ENCODE data around the gene USP6NL.

Gene USP6NL

DNA sequence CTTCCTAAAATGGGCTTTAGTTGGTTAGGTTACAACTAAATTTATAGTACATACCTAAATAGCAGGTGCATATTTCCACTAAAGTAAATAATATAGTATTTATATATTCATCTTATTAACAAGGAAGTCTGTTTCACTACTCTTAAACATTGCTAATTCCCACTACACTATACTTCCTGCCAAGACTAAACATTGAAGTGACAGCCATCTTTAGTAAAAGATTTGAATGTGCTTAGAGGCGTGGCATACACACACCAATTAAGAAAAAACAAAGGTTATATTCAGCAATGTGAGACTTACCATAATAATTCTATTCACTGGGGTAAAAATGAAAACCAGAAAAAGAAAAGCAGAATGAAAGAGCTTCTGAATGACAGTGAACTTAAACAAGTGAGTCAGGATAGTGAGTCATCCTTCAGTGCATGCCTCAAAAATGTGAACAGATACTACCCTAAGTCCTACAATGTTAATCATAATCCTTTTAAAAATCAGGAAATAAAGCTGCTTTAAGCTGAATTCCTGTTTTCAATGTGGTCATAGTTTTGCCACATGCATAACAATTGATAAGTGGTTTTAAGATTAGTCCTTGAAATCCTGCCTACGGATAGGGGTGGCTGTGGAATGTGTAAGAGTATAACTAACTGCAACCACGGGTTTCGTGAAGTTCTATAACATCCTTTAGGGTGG, 59.4 kb downstream of the USP6NL start:
- Histone ChIP-seq H3K27ac (ENCODE audit: low read depth, low read length, severe bottlenecking) (peak overlapping the region; percentile 68), H3K4me1 (ENCODE audit: control insufficient read depth, insufficient read depth, low read length, poor library complexity, severe bottlenecking) (peaks cover 18% of the 10 kb centered on the region), H3K4me3 (ENCODE audit: extremely low read depth, insufficient read depth, low read length, poor library complexity, severe bottlenecking) (no peak overlapping the region), H3K36me3 (ENCODE audit: control insufficient read depth, insufficient read depth, low read length) (no peaks in the 10 kb centered on the region), H3K9me3 (ENCODE audit: control insufficient read depth, low read length) (peaks cover 3% of the 10 kb centered on the region)
- no CpG with 5 or more reads among the region's 4 CpGs for WGBS, 2 experiments (ENCODE audit: insufficient coverage in 2 of 2)

DNA sequence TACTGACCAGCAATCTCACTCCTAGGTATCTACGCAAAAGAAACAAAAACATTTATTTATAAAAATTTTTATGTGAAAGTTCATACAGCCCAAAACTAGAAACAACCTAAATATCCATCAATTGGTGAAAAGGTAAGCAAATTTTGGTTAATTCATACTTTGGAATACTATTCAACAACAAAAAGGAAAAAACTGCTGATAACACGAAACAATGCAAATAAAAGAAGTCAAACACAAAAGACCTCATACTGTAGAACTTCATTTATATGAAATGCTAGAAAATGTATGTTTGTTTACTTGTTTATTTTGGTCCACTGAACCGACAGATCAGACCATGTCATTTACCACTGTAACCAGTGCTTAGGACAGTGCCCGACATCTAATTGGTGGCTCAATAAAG, 60.3 kb downstream of the USP6NL start:
- Histone ChIP-seq H3K36me3 (ENCODE audit: control insufficient read depth, insufficient read depth, low read length) (no peaks in the 10 kb centered on the region), H3K4me3 (ENCODE audit: extremely low read depth, insufficient read depth, low read length, poor library complexity, severe bottlenecking) (no peak overlapping the region), H3K9me3 (ENCODE audit: control insufficient read depth, low read length) (peaks cover 3% of the 10 kb centered on the region), H3K27ac (ENCODE audit: low read depth, low read length, severe bottlenecking) (no peak overlapping the region), H3K4me1 (ENCODE audit: control insufficient read depth, insufficient read depth, low read length, poor library complexity, severe bottlenecking) (peaks cover 18% of the 10 kb centered on the region)
- WGBS, 2 experiments (ENCODE audit: insufficient coverage in 2 of 2), result 100% methylated on average over 2 of the region's 4 CpGs; no CpG with 5 or more reads in 1 of the 2 experiments

DNA sequence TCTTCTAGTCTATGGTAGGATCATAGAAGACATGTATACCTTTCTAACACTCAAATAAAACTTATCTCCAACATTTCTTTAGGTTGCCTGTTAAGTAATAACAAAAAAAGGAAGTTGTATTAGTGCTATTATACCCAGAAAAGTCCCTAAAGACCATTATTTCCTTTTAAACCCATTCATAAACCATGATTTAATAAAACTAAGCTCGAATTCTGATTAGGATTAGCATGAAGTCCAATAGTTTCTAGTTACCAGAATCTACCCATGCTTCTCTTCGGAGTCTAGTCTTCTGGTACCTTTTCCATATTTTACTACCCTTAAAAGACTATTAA, 62.7 kb downstream of the USP6NL start:
- Histone ChIP-seq H3K36me3 (ENCODE audit: control insufficient read depth, insufficient read depth, low read length) (no peaks in the 10 kb centered on the region), H3K9me3 (ENCODE audit: control insufficient read depth, low read length) (no peaks in the 10 kb centered on the region), H3K4me3 (ENCODE audit: extremely low read depth, insufficient read depth, low read length, poor library complexity, severe bottlenecking) (no peak overlapping the region), H3K4me1 (ENCODE audit: control insufficient read depth, insufficient read depth, low read length, poor library complexity, severe bottlenecking) (peaks cover 18% of the 10 kb centered on the region), H3K27ac (ENCODE audit: low read depth, low read length, severe bottlenecking) (no peak overlapping the region)
- whole genome bisulfite sequencing, 2 experiments (ENCODE audit: insufficient coverage in 2 of 2), result 89 to 100% methylated on average over 2 of the region's 2 CpGs

DNA sequence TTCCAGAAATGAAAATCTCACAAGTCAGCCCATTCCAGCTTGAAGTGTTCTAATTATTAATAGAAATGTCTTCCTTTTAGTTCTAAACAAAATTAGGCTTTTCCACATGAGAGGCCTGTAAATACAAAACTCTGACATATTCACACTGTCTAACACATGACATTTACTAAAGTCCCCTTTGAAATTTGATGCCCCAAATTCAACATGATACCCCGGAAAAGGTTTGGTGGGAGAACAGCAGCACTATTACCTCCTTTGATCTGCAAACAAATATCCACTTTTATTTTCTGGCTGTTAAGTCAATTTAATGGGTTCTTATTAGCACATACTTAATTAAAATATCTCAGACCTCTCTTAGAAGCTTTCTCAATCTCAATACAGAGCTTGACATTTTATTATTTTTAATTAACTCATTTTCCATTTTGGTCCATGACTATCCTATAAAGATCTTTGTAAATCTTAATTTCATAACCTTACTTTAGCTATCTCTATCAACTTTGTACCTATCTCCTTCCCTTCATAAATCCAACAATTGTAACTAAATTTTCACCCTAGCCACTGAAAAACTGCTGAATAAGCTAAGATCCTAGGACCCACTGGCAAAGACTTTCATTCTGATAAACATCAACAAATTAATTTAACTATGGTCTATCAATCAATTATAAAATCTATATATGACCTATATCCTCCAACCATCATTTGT, 63.2 kb downstream of the USP6NL start:
- H3K4me3 ChIP-seq (ENCODE audit: extremely low read depth, insufficient read depth, low read length, poor library complexity, severe bottlenecking), result no peak overlapping the region
- WGBS, 2 experiments (ENCODE audit: insufficient coverage in 2 of 2), result 80 to 100% methylated on average over 1 of the region's 1 CpG
- H3K27ac ChIP-seq (ENCODE audit: low read depth, low read length, severe bottlenecking), result no peak overlapping the region
- H3K36me3 ChIP-seq (ENCODE audit: control insufficient read depth, insufficient read depth, low read length), result no peaks in the 10 kb centered on the region
- H3K9me3 ChIP-seq (ENCODE audit: control insufficient read depth, low read length), result no peaks in the 10 kb centered on the region
- H3K4me1 ChIP-seq (ENCODE audit: control insufficient read depth, insufficient read depth, low read length, poor library complexity, severe bottlenecking), result peaks cover 18% of the 10 kb centered on the region

DNA sequence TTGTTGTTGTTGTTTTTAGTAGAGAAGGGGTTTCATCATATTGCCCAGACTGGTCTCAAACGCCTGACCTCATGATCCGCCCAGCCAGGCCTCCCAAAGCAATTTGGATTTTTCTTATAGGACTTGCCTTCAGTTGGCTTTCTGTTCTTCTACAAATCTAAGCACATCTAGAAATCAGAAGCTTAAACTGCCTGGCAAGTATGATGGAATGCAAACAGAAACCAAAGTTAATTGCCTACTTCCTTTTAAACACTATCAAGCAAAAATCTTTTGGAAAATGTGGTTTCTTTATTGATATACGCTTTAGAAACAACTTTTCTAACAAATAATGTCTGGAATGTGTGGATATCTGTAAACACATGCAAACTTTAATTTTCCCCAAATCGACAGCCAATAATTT, 64.9 kb downstream of the USP6NL start:
- peaks cover 7% of the 10 kb centered on the region for H3K4me1 ChIP-seq (ENCODE audit: control insufficient read depth, insufficient read depth, low read length, poor library complexity, severe bottlenecking)
- H3K4me3 ChIP-seq (ENCODE audit: extremely low read depth, insufficient read depth, low read length, poor library complexity, severe bottlenecking), result no peak overlapping the region
- H3K36me3 ChIP-seq (ENCODE audit: control insufficient read depth, insufficient read depth, low read length), result no peaks in the 10 kb centered on the region
- no peak overlapping the region for H3K27ac ChIP-seq (ENCODE audit: low read depth, low read length, severe bottlenecking)
- no peaks in the 10 kb centered on the region for H3K9me3 ChIP-seq (ENCODE audit: control insufficient read depth, low read length)
- 93 to 100% methylated on average over 1 to 3 of the region's 4 CpGs for WGBS, 2 experiments (ENCODE audit: insufficient coverage in 2 of 2)

DNA sequence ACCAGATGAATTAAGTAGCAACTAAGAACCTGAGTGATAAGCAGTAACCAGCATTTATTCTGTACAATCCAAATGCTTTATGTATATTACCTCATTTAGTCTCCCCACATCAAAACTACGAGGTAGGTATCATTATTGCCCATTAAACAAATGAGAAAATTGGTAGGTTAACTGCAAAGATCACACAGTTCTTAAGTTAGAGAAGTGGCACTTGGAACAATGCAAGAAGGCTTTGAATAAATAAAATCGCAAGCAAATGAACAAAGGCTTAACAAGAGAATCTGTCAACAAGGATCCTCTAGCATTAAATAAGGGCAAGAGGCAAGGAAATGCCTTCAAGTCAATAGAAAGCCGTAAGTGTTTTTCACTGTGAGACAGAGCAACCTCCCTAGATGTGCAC, 70.2 kb downstream of the USP6NL start:
- H3K27ac ChIP-seq (ENCODE audit: low read depth, low read length, severe bottlenecking), result no peak overlapping the region
- H3K4me1 ChIP-seq (ENCODE audit: control insufficient read depth, insufficient read depth, low read length, poor library complexity, severe bottlenecking), result peaks cover 14% of the 10 kb centered on the region
- WGBS, 2 experiments (ENCODE audit: insufficient coverage in 2 of 2), result 89 to 100% methylated on average over 1 to 2 of the region's 3 CpGs
- H3K9me3 ChIP-seq (ENCODE audit: control insufficient read depth, low read length), result no peaks in the 10 kb centered on the region
- no peaks in the 10 kb centered on the region for H3K36me3 ChIP-seq (ENCODE audit: control insufficient read depth, insufficient read depth, low read length)
- H3K4me3 ChIP-seq (ENCODE audit: extremely low read depth, insufficient read depth, low read length, poor library complexity, severe bottlenecking), result no peak overlapping the region

DNA sequence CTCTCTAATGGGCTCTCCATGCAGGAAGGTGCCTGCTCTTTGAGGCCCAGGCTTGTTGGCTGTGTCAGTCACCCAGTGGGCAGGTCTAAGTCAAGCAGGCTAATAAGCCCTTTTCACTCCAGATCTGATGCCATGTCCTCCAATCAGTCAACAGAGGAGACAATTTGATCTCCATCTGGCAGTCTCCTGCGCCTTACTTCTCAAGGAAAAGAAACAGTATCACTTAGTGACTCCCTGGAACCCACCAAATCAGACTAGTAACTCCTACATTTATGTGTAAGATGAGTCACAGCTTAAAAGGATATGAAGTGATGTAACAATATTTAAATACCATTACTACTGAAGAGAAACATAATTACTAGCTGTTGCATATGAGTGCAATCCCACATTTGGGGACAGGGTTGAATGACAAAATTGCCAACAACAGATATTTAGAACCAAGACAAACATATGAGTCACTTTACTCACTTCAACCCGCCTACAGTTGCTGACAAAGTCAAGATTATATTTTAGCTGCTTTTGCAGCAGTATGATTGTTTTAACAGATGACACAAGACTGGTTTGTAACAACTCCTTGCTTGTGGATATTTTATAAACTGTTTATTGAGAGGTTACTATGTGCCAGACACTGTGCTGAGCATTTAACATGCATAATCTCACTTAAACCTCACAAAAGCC, 72.1 kb downstream of the USP6NL start:
- no CpG with 5 or more reads among the region's 2 CpGs for WGBS, 2 experiments (ENCODE audit: insufficient coverage in 2 of 2)
- H3K27ac ChIP-seq (ENCODE audit: low read depth, low read length, severe bottlenecking), result no peak overlapping the region

DNA sequence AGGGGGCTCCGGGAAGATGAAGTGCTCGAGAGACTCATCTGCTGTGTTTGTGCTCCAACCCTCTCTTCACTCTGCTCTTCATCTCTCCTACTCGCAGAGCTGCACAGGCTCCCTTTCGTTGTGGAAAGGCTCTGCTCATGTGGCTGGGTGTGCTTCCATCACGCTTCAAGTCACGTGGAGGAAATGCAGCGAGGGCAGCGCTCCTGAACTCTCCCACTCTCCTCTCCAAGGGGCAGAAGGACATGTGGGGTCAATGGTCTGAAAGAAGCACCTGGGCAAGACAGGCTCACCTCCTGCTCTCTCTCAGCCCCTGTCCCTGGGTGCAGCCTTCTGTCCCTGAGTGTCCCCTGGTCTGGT, 72.6 kb downstream of the USP6NL start:
- 89 to 91% methylated on average over 3 to 6 of the region's 8 CpGs for WGBS, 2 experiments (ENCODE audit: insufficient coverage in 2 of 2)
- Histone ChIP-seq H3K9me3 (ENCODE audit: control insufficient read depth, low read length) (no peaks in the 10 kb centered on the region), H3K27ac (ENCODE audit: low read depth, low read length, severe bottlenecking) (no peak overlapping the region), H3K36me3 (ENCODE audit: control insufficient read depth, insufficient read depth, low read length) (no peaks in the 10 kb centered on the region), H3K4me3 (ENCODE audit: extremely low read depth, insufficient read depth, low read length, poor library complexity, severe bottlenecking) (no peak overlapping the region), H3K4me1 (ENCODE audit: control insufficient read depth, insufficient read depth, low read length, poor library complexity, severe bottlenecking) (peaks cover 20% of the 10 kb centered on the region)

More for the DNA sequence above, 72.1 kb downstream of the USP6NL start:
- no peaks in the 10 kb centered on the region for H3K9me3 ChIP-seq (ENCODE audit: control insufficient read depth, low read length)
- no peaks in the 10 kb centered on the region for H3K36me3 ChIP-seq (ENCODE audit: control insufficient read depth, insufficient read depth, low read length)
- H3K4me1 ChIP-seq (ENCODE audit: control insufficient read depth, insufficient read depth, low read length, poor library complexity, severe bottlenecking), result peaks cover 15% of the 10 kb centered on the region
- H3K4me3 ChIP-seq (ENCODE audit: extremely low read depth, insufficient read depth, low read length, poor library complexity, severe bottlenecking), result no peak overlapping the region

DNA sequence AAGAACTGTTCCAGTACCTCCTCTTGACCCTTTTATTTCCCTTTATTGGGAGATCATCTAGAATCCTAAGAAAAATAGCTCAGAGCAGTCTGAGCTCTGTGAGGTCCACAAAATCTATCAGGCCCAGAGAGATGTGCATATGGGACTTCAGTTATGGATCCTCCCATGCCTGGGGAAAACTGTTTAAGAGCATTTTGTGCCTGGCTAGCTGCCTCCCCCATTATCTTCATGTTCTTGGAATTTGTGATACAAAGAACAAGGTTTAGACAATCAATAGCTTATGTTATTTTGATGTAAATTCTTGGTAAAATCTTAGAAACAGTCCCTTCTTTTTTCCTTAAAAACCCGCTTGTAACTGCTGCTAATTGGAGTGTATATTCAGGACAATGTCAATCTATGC, 75.2 kb downstream of the USP6NL start:
- Histone ChIP-seq H3K27ac (ENCODE audit: low read depth, low read length, severe bottlenecking) (no peak overlapping the region), H3K4me1 (ENCODE audit: control insufficient read depth, insufficient read depth, low read length, poor library complexity, severe bottlenecking) (peaks cover 21% of the 10 kb centered on the region), H3K36me3 (ENCODE audit: control insufficient read depth, insufficient read depth, low read length) (no peaks in the 10 kb centered on the region), H3K9me3 (ENCODE audit: control insufficient read depth, low read length) (no peaks in the 10 kb centered on the region), H3K4me3 (ENCODE audit: extremely low read depth, insufficient read depth, low read length, poor library complexity, severe bottlenecking) (no peak overlapping the region)
- WGBS, 2 experiments (ENCODE audit: insufficient coverage in 2 of 2), result no CpG with 5 or more reads among the region's 1 CpG

DNA sequence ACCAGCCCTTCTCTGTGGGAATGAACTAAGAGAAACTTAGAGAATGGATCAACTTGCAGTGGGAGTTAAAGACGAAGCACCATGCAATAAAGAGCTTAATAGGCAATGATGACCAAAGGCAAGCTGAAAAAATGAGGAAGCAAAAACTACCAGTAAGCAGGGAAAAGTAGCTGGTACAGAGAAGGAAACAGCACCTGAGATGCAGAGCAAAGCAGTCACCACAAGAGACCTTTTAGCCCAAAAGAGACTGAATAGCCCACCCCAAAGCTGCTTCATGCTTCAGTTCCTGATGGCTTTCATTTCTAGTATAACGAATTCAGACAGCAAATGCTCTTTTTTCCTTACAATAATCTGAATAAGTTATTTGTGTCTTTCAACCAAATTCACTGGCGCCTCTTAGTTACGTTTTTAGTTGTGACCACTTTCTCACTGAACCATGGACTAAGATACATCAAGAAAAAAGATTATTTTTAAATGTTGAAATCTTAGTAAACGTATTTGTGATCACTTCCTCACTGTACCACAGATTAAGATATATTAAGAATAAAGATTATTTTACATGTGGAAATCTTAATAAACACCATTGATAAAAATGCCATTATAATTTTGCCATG, 76.0 kb downstream of the USP6NL start:
- H3K4me1 ChIP-seq (ENCODE audit: control insufficient read depth, insufficient read depth, low read length, poor library complexity, severe bottlenecking), result peaks cover 21% of the 10 kb centered on the region
- H3K36me3 ChIP-seq (ENCODE audit: control insufficient read depth, insufficient read depth, low read length), result no peaks in the 10 kb centered on the region
- no peaks in the 10 kb centered on the region for H3K9me3 ChIP-seq (ENCODE audit: control insufficient read depth, low read length)
- 88 to 100% methylated on average over 1 to 2 of the region's 5 CpGs for WGBS, 2 experiments (ENCODE audit: insufficient coverage in 2 of 2)
- H3K27ac ChIP-seq (ENCODE audit: low read depth, low read length, severe bottlenecking), result no peak overlapping the region
- H3K4me3 ChIP-seq (ENCODE audit: extremely low read depth, insufficient read depth, low read length, poor library complexity, severe bottlenecking), result no peak overlapping the region

Data from mesodermal cell (in vitro differentiated cells).